ENCODE data around the gene SLC9A7. TPM values are rescaled to one million over a fixed set of nuclear protein-coding genes. Genes with fewer than 3 reads are reported as not detected.
"Not testable (repeated sequence)": the region's sequence is repeated elsewhere in the genome, so short reads cannot be mapped to it uniquely, and the experiment has no call there.

Gene SLC9A7
- total RNA-seq, 4 donors from 2014 or later = 2.8 to 10.7 (median 3.3) TPM

- Histone ChIP-seq H3K9me3 (no peaks in the 10 kb centered on the region), H3K4me1 (no peaks in the 10 kb centered on the region), H3K36me3 (no peaks in the 10 kb centered on the region), H3K27me3 (no peaks in the 10 kb centered on the region), H3K4me3 (no peak overlapping the region), H3K27ac (replicated peaks in 1 of 4) (no peak overlapping the region)
- no peak for DNase-seq (ENCODE audit: extremely low spot score)
- 69% methylated on average over 6 of the region's 6 CpGs for WGBS
- TF ChIP-seq CTCF (IDR thresholded peaks at IDR 0.05) (no peak), EP300 (IDR thresholded peaks at IDR 0.05) (no peak), POLR2A (IDR thresholded peaks at IDR 0.05; ENCODE audit: low read depth) (no peak), POLR2AphosphoS5 (IDR thresholded peaks at IDR 0.05) (no peak)
- intact Hi-C loops (cut with DNase I) = no loop called here
Observed at GRCh38 chrX:46793386-46794143, 34.6 kb upstream of the SLC9A7 start.

GRCh38 chrX:46792810-46793188 is 33.9 kb upstream of the SLC9A7 start:
- H3K4me3 ChIP-seq = no peak overlapping the region
- H3K36me3 ChIP-seq = no peaks in the 10 kb centered on the region
- no peak overlapping the region for H3K27ac ChIP-seq (replicated peaks in 1 of 4)
- WGBS = 68% methylated on average over 4 of the region's 4 CpGs
- no peaks in the 10 kb centered on the region for H3K27me3 ChIP-seq
- no peak for DNase-seq (ENCODE audit: extremely low spot score)
- H3K4me1 ChIP-seq = no peaks in the 10 kb centered on the region
- no peaks in the 10 kb centered on the region for H3K9me3 ChIP-seq
- TF ChIP-seq CTCF (IDR thresholded peaks at IDR 0.05) (no peak), POLR2A (IDR thresholded peaks at IDR 0.05; ENCODE audit: low read depth) (no peak), POLR2AphosphoS5 (IDR thresholded peaks at IDR 0.05) (no peak), EP300 (IDR thresholded peaks at IDR 0.05) (no peak)
- intact Hi-C loops (cut with DNase I) = no loop called here

GRCh38 chrX:46791927-46792809 is 33.2 kb upstream of the SLC9A7 start:
- Histone ChIP-seq H3K27me3 (no peaks in the 10 kb centered on the region), H3K36me3 (no peaks in the 10 kb centered on the region), H3K27ac (replicated peaks in 1 of 4) (no peak overlapping the region), H3K9me3 (no peaks in the 10 kb centered on the region), H3K4me1 (no peaks in the 10 kb centered on the region), H3K4me3 (no peak overlapping the region)
- WGBS = 57% methylated on average over 7 of the region's 7 CpGs
- TF ChIP-seq CTCF (IDR thresholded peaks at IDR 0.05) (no peak), EP300 (IDR thresholded peaks at IDR 0.05) (no peak), POLR2A (IDR thresholded peaks at IDR 0.05; ENCODE audit: low read depth) (no peak), POLR2AphosphoS5 (IDR thresholded peaks at IDR 0.05) (no peak)
- no peak for DNase-seq (ENCODE audit: extremely low spot score)
- intact Hi-C loops (cut with DNase I) = no loop called here

- H3K27me3 ChIP-seq = no peaks in the 10 kb centered on the region
- intact Hi-C loops (cut with DNase I) = no loop called here
- no peaks in the 10 kb centered on the region for H3K36me3 ChIP-seq
- WGBS = 59% methylated on average over 4 of the region's 4 CpGs
- H3K27ac ChIP-seq (replicated peaks in 1 of 4) = no peak overlapping the region
- DNase-seq (ENCODE audit: extremely low spot score) = no peak
- H3K4me1 ChIP-seq = no peaks in the 10 kb centered on the region
- TF ChIP-seq POLR2A (IDR thresholded peaks at IDR 0.05; ENCODE audit: low read depth) (no peak), EP300 (IDR thresholded peaks at IDR 0.05) (no peak), CTCF (IDR thresholded peaks at IDR 0.05) (no peak), POLR2AphosphoS5 (IDR thresholded peaks at IDR 0.05) (no peak)
- no peak overlapping the region for H3K4me3 ChIP-seq
- no peaks in the 10 kb centered on the region for H3K9me3 ChIP-seq
Observed at GRCh38 chrX:46788902-46789301, 30.0 kb upstream of the SLC9A7 start.

GRCh38 chrX:46784437-46784836 is 25.5 kb upstream of the SLC9A7 start:
- H3K36me3 ChIP-seq; H3K27ac ChIP-seq (replicated peaks in 1 of 4); intact Hi-C loops (cut with DNase I); DNase-seq (ENCODE audit: extremely low spot score); H3K4me3 ChIP-seq; H3K4me1 ChIP-seq; H3K27me3 ChIP-seq; H3K9me3 ChIP-seq: not testable (repeated sequence)
